Keratinocyte (primary cell): ENCODE measurements around the gene KIF16B. TPM values are rescaled to one million over a fixed set of nuclear protein-coding genes. Genes with fewer than 3 reads are reported as not detected.

Experiments used
- DNase-seq: peaks from one replicate; pipeline ENCODE4 v3.0.0-alpha.2; 2011; ENCODE audit warnings: low read depth, missing footprints, low spot score
- FAIRE-seq: peaks from 2 replicates; lab custom pipeline; 2011; peaks lifted over from hg19 to GRCh38; lab: Jason Lieb, UNC
- H2AFZ ChIP-seq: 2 replicates; pipeline ENCODE4 v1.6.0; 2012; ENCODE audit warnings: low read length, control low read depth, inconsistent platforms; ENCODE audit not compliant: control insufficient read depth
- H3K27ac ChIP-seq: 2 replicates; pipeline ENCODE4 v1.5.1; 2011; ENCODE audit warnings: low read length; ENCODE audit not compliant: control insufficient read depth, insufficient read depth
- H3K27me3 ChIP-seq: 3 replicates; pipeline ENCODE4 v1.6.0; 2011; ENCODE audit warnings: low read length; ENCODE audit not compliant: control insufficient read depth, insufficient read depth; ENCODE audit errors: extremely low read depth
- H3K36me3 ChIP-seq, 2 experiments: 2 replicates in 1 of 2; 3 replicates in 1 of 2; pipeline ENCODE4 v1.5.1; 2011; ENCODE audit warnings: low read length in 2 of 2, mild to moderate bottlenecking in 1 of 2; ENCODE audit not compliant: control insufficient read depth in 2 of 2, insufficient read depth in 2 of 2; ENCODE audit errors: extremely low read depth in 1 of 2
- H3K4me1 ChIP-seq: 3 replicates; pipeline ENCODE4 v1.5.1; 2011; ENCODE audit warnings: low read length; ENCODE audit not compliant: control insufficient read depth, insufficient read depth; ENCODE audit errors: extremely low read depth
- H3K4me2 ChIP-seq: 3 replicates; pipeline ENCODE4 v1.6.0; 2011; ENCODE audit warnings: low read depth, low read length; ENCODE audit not compliant: control insufficient read depth, insufficient read depth; ENCODE audit errors: extremely low read depth
- H3K4me3 ChIP-seq, 3 experiments: fragments of 200-600 bp in 1 of 3; sonication (generic) in 1 of 3; 2 replicates in 2 of 3; 3 replicates in 1 of 3; pipeline ENCODE4 v1.5.1; 2011 to 2016; ENCODE audit warnings: low read length in 3 of 3, mild to moderate bottlenecking in 3 of 3, control low read depth in 2 of 3, inconsistent platforms in 1 of 3, low read depth in 1 of 3, mixed read lengths in 1 of 3, mixed run types in 1 of 3, moderate library complexity in 1 of 3; ENCODE audit not compliant: control insufficient read depth in 2 of 3, insufficient read depth in 2 of 3; ENCODE audit errors: extremely low read depth in 1 of 3
- H3K79me2 ChIP-seq: 2 replicates; pipeline ENCODE4 v1.6.0; 2012; ENCODE audit warnings: low read length; ENCODE audit not compliant: control insufficient read depth, insufficient read depth
- H3K9ac ChIP-seq: 3 replicates; pipeline ENCODE4 v1.6.0; 2011; ENCODE audit warnings: low read length; ENCODE audit not compliant: control insufficient read depth, insufficient read depth; ENCODE audit errors: extremely low read depth
- H3K9me1 ChIP-seq: 3 replicates; pipeline ENCODE4 v1.6.0; 2011; ENCODE audit warnings: low read length; ENCODE audit not compliant: control insufficient read depth, insufficient read depth; ENCODE audit errors: extremely low read depth
- H3K9me3 ChIP-seq: 2 replicates; pipeline ENCODE4 v1.5.1; 2012; ENCODE audit warnings: low read depth, low read length; ENCODE audit not compliant: control insufficient read depth
- H4K20me1 ChIP-seq: 3 replicates; pipeline ENCODE4 v1.6.0; 2011; ENCODE audit warnings: low read length; ENCODE audit not compliant: control insufficient read depth, insufficient read depth; ENCODE audit errors: extremely low read depth
- EZH2 ChIP-seq: IDR thresholded peaks from one replicate; pipeline ENCODE4 v1.6.1; 2012; ENCODE audit warnings: inconsistent platforms, mild to moderate bottlenecking, low read length, moderate library complexity
- dilution Hi-C: fragments of 300-500 bp; cut with MboI; formaldehyde crosslinking; loops from one replicate; pipeline ENCODE4 v1.7.0; 2020; ENCODE audit warnings: low sequenced_read_pairs; ENCODE audit not compliant: extremely low pct_ligation_motif_present
- polyA plus RNA-seq, 5 experiments: library from polyadenylated mRNA; depleted of rRNA in 3 of 5; stranded (reverse) in 3 of 5; stranded (forward) in 1 of 5; unstranded in 1 of 5; fragments of >200 nt; gene quantifications; 1 replicate in 1 of 5; 2 replicates in 3 of 5; 3 replicates in 1 of 5; pipeline versions ENCODE4 v1.2.1 to v1.2.3, GENCODE V29; 2011 to 2012; ENCODE audit warnings: missing spikeins in 2 of 5, low read depth in 1 of 5, low replicate concordance in 1 of 5
- TF ChIP-seq, protein P1 (sequence below), 3 experiments: IDR thresholded peaks in 1 of 3; conservative IDR thresholded peaks in 1 of 3; optimal IDR thresholded peaks in 1 of 3; 2 replicates in 2 of 3; 3 replicates in 1 of 3; pipeline versions ENCODE3 to v1.5.1; 2011; ENCODE audit warnings: low read length in 3 of 3, mild to moderate bottlenecking in 3 of 3, moderate library complexity in 2 of 3, control low read depth in 1 of 3, inconsistent platforms in 1 of 3; ENCODE audit not compliant: insufficient read depth in 2 of 3; ENCODE audit errors: extremely low read depth in 1 of 3

KIF16B gene
- polyA plus RNA-seq, 1 donor (not counting 4 experiments of a cell fraction or from before 2014, with no cell fraction given), result 16.1 TPM

- Histone ChIP-seq H3K27ac (no peak overlapping the region), H3K4me2 (no peak overlapping the region), H3K9me1 (no peaks in the 10 kb centered on the region), H3K79me2 (no peaks in the 10 kb centered on the region), H3K27me3 (no peaks in the 10 kb centered on the region), H3K9me3 (no peaks in the 10 kb centered on the region), H3K9ac (no peak overlapping the region), H4K20me1 (no peaks in the 10 kb centered on the region), H3K36me3 (peaks cover 0 to 1% of the 10 kb centered on the region in 2 experiments), H3K4me1 (no peaks in the 10 kb centered on the region), H2AFZ (no peak overlapping the region), H3K4me3 (no peak overlapping the region)
- no peak for DNase-seq
- no peak for TF ChIP-seq EZH2
- TF ChIP-seq, protein P1, sequence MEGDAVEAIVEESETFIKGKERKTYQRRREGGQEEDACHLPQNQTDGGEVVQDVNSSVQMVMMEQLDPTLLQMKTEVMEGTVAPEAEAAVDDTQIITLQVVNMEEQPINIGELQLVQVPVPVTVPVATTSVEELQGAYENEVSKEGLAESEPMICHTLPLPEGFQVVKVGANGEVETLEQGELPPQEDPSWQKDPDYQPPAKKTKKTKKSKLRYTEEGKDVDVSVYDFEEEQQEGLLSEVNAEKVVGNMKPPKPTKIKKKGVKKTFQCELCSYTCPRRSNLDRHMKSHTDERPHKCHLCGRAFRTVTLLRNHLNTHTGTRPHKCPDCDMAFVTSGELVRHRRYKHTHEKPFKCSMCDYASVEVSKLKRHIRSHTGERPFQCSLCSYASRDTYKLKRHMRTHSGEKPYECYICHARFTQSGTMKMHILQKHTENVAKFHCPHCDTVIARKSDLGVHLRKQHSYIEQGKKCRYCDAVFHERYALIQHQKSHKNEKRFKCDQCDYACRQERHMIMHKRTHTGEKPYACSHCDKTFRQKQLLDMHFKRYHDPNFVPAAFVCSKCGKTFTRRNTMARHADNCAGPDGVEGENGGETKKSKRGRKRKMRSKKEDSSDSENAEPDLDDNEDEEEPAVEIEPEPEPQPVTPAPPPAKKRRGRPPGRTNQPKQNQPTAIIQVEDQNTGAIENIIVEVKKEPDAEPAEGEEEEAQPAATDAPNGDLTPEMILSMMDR (optimal IDR thresholded peaks at IDR 0.05 in 1 of 3, IDR thresholded peaks at IDR 0.05 in 1 of 3, conservative IDR thresholded peaks at IDR 0.05 in 1 of 3; ENCODE audit: extremely low read depth in 1 of 3, insufficient read depth in 2 of 3, low read length in 3 of 3), result no peak
- FAIRE-seq, result no peak
- dilution Hi-C loops, result no loop called here
These were observed 223.6 kb downstream of the KIF16B start for GRCh38 chr20:16349523-16350260.

DNA sequence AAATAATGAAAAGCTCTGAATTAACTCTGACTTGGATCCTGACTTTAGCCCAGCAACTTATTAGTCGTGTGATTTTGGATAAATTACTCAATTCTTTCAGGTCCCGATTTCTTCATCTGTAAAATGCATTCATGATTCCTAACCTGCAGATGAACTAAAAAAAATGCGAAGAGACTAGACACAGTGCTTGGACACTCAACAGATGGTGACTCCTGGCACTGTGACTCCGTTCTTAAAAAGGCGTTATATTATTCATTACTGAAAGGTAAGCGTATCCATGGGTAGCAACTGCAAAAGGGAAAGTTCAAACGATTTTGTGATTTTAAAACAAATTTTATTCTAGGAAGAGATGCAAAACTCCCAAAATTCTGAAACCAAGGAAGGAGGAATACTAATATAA, 226.3 kb downstream of the KIF16B start:
- Histone ChIP-seq H3K4me2 (no peak overlapping the region), H3K9ac (no peak overlapping the region), H3K4me3 (no peak overlapping the region), H3K9me1 (no peaks in the 10 kb centered on the region), H3K9me3 (no peaks in the 10 kb centered on the region), H3K27me3 (no peaks in the 10 kb centered on the region), H2AFZ (no peak overlapping the region), H3K4me1 (no peaks in the 10 kb centered on the region), H3K79me2 (no peaks in the 10 kb centered on the region), H4K20me1 (no peaks in the 10 kb centered on the region), H3K27ac (no peak overlapping the region), H3K36me3 (peaks cover 0 to 1% of the 10 kb centered on the region in 2 experiments)
- DNase-seq, result no peak
- no peak for FAIRE-seq
- TF ChIP-seq, protein P1 (optimal IDR thresholded peaks at IDR 0.05 in 1 of 3, IDR thresholded peaks at IDR 0.05 in 1 of 3, conservative IDR thresholded peaks at IDR 0.05 in 1 of 3; ENCODE audit: extremely low read depth in 1 of 3, insufficient read depth in 2 of 3, low read length in 3 of 3), result no peak
- no peak for TF ChIP-seq EZH2
- dilution Hi-C loops, result no loop called here
